ENCODE data around the gene CSNK1G2. TPM values are rescaled to one million over a fixed set of nuclear protein-coding genes. Genes with fewer than 3 reads are reported as not detected.

The CSNK1G2 gene
- total and polyA plus RNA-seq, 2 of the 13 experiments (the other 11 are each of a cell fraction or from before 2014, with no cell fraction given) = 53.8 to 72.5 TPM

- no peak for TF ChIP-seq SOX6 (IDR thresholded peaks at IDR 0.05)
- TF ChIP-seq SOX6 (CRISPR knock-in tag; IDR thresholded peaks at IDR 0.05) = peak; percentile 28; the same call in 1 of the 2 replicates
- TF ChIP-seq ZNF282 (IDR thresholded peaks at IDR 0.05; ENCODE audit: partially characterized antibody) = no peak
- no peak for TF ChIP-seq HOXA5 (CRISPR knock-in tag; IDR thresholded peaks at IDR 0.05)
- TF ChIP-seq ZNF737 (CRISPR knock-in tag; IDR thresholded peaks at IDR 0.05; ENCODE audit: borderline replicate concordance) = no peak
- no peak for TF ChIP-seq RFX1 (IDR thresholded peaks at IDR 0.05)
- no peak for TF ChIP-seq ZNF260 (CRISPR knock-in tag; IDR thresholded peaks at IDR 0.05; ENCODE audit: borderline replicate concordance, low read depth)
- TF ChIP-seq, protein P1, sequence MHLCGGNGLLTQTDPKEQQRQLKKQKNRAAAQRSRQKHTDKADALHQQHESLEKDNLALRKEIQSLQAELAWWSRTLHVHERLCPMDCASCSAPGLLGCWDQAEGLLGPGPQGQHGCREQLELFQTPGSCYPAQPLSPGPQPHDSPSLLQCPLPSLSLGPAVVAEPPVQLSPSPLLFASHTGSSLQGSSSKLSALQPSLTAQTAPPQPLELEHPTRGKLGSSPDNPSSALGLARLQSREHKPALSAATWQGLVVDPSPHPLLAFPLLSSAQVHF (CRISPR knock-in tag; IDR thresholded peaks at IDR 0.05) = no peak
- TF ChIP-seq ZIK1 (CRISPR knock-in tag; IDR thresholded peaks at IDR 0.05; ENCODE audit: borderline replicate concordance, low read depth) = no peak
- no peak for TF ChIP-seq ZMYM4 (CRISPR knock-in tag; IDR thresholded peaks at IDR 0.05)
- no peak for TF ChIP-seq ZNF780A (CRISPR knock-in tag; IDR thresholded peaks at IDR 0.05)
- no peak for TF ChIP-seq NFE2 (CRISPR knock-in tag; IDR thresholded peaks at IDR 0.05)
- TF ChIP-seq CBX2 (IDR thresholded peaks at IDR 0.05; ENCODE audit: low read depth, low read length) = no peak
- no peak for TF ChIP-seq CBX2 (CRISPR knock-in tag; IDR thresholded peaks at IDR 0.05; ENCODE audit: low read depth)
- TF ChIP-seq, protein P2, sequence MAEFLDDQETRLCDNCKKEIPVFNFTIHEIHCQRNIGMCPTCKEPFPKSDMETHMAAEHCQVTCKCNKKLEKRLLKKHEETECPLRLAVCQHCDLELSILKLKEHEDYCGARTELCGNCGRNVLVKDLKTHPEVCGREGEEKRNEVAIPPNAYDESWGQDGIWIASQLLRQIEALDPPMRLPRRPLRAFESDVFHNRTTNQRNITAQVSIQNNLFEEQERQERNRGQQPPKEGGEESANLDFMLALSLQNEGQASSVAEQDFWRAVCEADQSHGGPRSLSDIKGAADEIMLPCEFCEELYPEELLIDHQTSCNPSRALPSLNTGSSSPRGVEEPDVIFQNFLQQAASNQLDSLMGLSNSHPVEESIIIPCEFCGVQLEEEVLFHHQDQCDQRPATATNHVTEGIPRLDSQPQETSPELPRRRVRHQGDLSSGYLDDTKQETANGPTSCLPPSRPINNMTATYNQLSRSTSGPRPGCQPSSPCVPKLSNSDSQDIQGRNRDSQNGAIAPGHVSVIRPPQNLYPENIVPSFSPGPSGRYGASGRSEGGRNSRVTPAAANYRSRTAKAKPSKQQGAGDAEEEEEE (CRISPR knock-in tag; IDR thresholded peaks at IDR 0.05; ENCODE audit: borderline replicate concordance) = no peak
- no peak for TF ChIP-seq FOXK1 (CRISPR knock-in tag; IDR thresholded peaks at IDR 0.05; ENCODE audit: borderline replicate concordance, low read depth)
- no peak for TF ChIP-seq TARDBP (CRISPR knock-in tag; IDR thresholded peaks at IDR 0.05)
- no peak for TF ChIP-seq BRF2 (CRISPR knock-in tag; IDR thresholded peaks at IDR 0.05)
- TF ChIP-seq KLF15 (CRISPR knock-in tag; IDR thresholded peaks at IDR 0.05; ENCODE audit: borderline replicate concordance) = no peak
- no peak for TF ChIP-seq ZSCAN9 (CRISPR knock-in tag; IDR thresholded peaks at IDR 0.05; ENCODE audit: borderline replicate concordance)
- no peak for TF ChIP-seq ELF3 (CRISPR knock-in tag; IDR thresholded peaks at IDR 0.05)
- TF ChIP-seq ZNF367 (CRISPR knock-in tag; IDR thresholded peaks at IDR 0.05; ENCODE audit: borderline replicate concordance) = no peak
- TF ChIP-seq HNRNPK (IDR thresholded peaks at IDR 0.05; ENCODE audit: low read depth, low read length, poor library complexity, severe bottlenecking) = no peak
- no peak for TF ChIP-seq TAF1 (CRISPR knock-in tag; IDR thresholded peaks at IDR 0.05)
- TF ChIP-seq ZBTB1 (CRISPR knock-in tag; IDR thresholded peaks at IDR 0.05; ENCODE audit: borderline replicate concordance) = no peak
- TF ChIP-seq NR1H2 (CRISPR knock-in tag; IDR thresholded peaks at IDR 0.05; ENCODE audit: borderline replicate concordance, low read depth) = no peak
- TF ChIP-seq ZNF7 (CRISPR knock-in tag; IDR thresholded peaks at IDR 0.05) = no peak
- no peak for TF ChIP-seq ZFP91 (CRISPR knock-in tag; IDR thresholded peaks at IDR 0.05; ENCODE audit: borderline replicate concordance)
- TF ChIP-seq DNMT3B (CRISPR knock-in tag; conservative IDR thresholded peaks at IDR 0.05) = no peak
- TF ChIP-seq TOE1 (CRISPR knock-in tag; IDR thresholded peaks at IDR 0.05) = no peak
Measured at GRCh38 chr19:1902923-1903322, 38.0 kb upstream of the CSNK1G2 start (continued).
